ENCODE results near the gene MIPEP.
"Not testable (repeated sequence)": the region's sequence is repeated elsewhere in the genome, so short reads cannot be mapped to it uniquely, and the experiment has no call there.

MIPEP gene

DNA sequence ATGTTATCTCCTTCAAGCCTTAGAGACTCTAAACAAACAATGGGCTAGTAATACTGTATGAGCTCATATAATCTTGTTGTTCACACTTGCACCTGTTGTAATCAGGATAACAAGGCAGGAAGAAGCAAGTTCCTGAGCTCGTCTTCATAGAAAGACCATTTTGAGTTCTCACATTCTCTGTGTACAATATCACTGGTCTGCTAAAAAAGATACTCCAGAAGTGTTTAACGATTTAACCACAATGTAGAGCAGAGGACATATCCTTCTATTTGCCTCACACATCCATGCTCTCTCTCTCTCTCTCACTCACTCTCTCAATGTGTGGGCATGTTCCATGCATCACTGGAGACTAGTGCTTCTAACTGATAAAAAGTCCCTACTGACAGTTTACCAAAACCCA lies 122.9 kb downstream of the MIPEP start:
- H3K36me3 ChIP-seq (ENCODE audit: insufficient read depth, low read length), result no peaks in the 10 kb centered on the region
- H3K4me1 ChIP-seq (ENCODE audit: control insufficient read depth, insufficient read depth, low read length, unreplicated experiment), result no peaks in the 10 kb centered on the region
- H3K27me3 ChIP-seq (ENCODE audit: insufficient read depth, low read length), result no peaks in the 10 kb centered on the region
- H3K4me3 ChIP-seq (ENCODE audit: low read depth, low read length), result no peak overlapping the region
- no peak overlapping the region for H2AFZ ChIP-seq (ENCODE audit: low read length, unreplicated experiment)
- H3K27ac ChIP-seq (ENCODE audit: low read depth, low read length), result no peak overlapping the region
- H3K79me2 ChIP-seq (ENCODE audit: control insufficient read depth, insufficient read depth, low read length, unreplicated experiment), result no peaks in the 10 kb centered on the region

DNA sequence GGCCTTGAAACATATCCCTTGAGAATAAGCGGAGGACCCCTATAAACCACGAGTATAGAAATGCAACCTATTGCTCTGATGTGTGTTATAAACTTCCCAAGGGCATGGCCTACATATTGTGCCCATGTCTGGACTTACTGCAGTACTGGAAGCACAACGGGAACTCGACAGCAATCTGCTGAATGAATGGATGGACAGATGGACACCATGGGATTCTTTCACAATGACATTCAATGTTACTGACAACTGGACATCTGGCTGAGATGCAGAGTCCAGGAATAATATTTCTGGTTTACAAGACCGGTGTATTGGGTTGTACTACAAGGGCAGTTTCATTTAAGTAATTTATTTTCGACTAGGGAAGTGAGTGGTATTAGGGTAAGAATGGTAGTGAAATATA lies 123.7 kb downstream of the MIPEP start:
- Histone ChIP-seq H3K4me3 (ENCODE audit: low read depth, low read length) (no peak overlapping the region), H3K79me2 (ENCODE audit: control insufficient read depth, insufficient read depth, low read length, unreplicated experiment) (no peaks in the 10 kb centered on the region), H3K27ac (ENCODE audit: low read depth, low read length) (no peak overlapping the region), H3K36me3 (ENCODE audit: insufficient read depth, low read length) (no peaks in the 10 kb centered on the region), H2AFZ (ENCODE audit: low read length, unreplicated experiment) (no peak overlapping the region), H3K4me1 (ENCODE audit: control insufficient read depth, insufficient read depth, low read length, unreplicated experiment) (no peaks in the 10 kb centered on the region), H3K27me3 (ENCODE audit: insufficient read depth, low read length) (no peaks in the 10 kb centered on the region)

DNA sequence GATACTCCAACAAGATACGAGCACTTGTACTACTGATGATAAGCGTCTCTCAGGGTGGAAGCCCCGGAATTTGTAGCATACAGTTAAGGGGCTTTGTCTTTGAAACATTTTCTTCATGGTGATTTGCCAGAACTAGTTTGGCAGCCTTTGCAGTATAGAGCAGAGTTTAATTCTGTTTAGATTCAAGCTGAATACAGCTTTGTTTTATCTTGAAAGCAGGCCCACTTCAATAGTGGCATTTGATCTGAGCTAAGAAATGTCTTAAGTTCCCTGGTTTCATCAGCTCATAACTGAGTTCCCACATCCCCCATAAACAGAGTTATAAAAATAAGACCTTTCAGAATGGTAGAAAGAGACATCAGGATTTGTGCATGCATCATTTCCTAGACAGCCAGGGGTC lies 125.9 kb downstream of the MIPEP start:
- Histone ChIP-seq H3K27me3 (ENCODE audit: insufficient read depth, low read length) (no peaks in the 10 kb centered on the region), H3K4me3 (ENCODE audit: low read depth, low read length) (no peak overlapping the region), H3K36me3 (ENCODE audit: insufficient read depth, low read length) (no peaks in the 10 kb centered on the region), H3K27ac (ENCODE audit: low read depth, low read length) (no peak overlapping the region), H3K4me1 (ENCODE audit: control insufficient read depth, insufficient read depth, low read length, unreplicated experiment) (no peaks in the 10 kb centered on the region), H2AFZ (ENCODE audit: low read length, unreplicated experiment) (no peak overlapping the region), H3K79me2 (ENCODE audit: control insufficient read depth, insufficient read depth, low read length, unreplicated experiment) (no peaks in the 10 kb centered on the region)

DNA sequence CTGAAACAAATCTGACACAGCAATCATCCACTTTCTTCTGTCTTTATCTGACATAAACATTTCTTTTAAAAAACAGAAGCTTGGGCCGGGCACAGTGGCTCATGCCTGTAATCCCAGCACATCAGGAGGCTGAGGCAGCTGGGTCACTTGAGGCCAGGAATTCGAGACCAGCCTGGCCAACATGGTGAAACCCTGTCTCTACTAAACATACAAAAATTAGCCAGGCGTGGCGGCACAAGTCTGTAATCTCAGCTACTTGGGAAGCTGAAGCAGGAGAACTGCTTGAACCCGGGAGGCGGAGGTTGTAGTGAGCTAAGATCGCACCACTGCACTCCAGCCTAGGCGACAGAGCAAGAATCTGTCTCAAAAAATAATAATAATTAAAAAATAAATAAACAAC lies 127.4 kb downstream of the MIPEP start:
- H3K79me2 ChIP-seq (ENCODE audit: control insufficient read depth, insufficient read depth, low read length, unreplicated experiment); H3K36me3 ChIP-seq (ENCODE audit: insufficient read depth, low read length); H3K27ac ChIP-seq (ENCODE audit: low read depth, low read length); H2AFZ ChIP-seq (ENCODE audit: low read length, unreplicated experiment); H3K4me1 ChIP-seq (ENCODE audit: control insufficient read depth, insufficient read depth, low read length, unreplicated experiment); H3K27me3 ChIP-seq (ENCODE audit: insufficient read depth, low read length); H3K4me3 ChIP-seq (ENCODE audit: low read depth, low read length): not testable (repeated sequence)

DNA sequence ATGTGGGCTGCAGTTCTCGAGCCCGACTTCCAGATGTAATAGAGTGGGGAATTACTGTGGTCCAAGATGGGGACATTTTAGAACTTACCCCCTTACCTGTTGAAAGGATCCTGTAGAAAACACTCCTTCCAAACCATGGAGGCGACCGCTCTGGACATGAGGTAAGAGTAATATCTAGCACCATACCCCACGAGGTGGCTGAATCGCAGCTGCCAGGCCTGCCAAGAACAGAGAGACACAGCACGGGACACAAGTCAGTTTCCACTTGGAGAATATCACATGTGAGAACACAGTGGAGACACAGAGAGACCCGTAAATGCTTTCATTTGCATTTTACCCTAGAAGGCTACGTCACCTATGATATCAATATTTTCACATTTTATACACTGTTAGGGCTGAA lies 129.2 kb downstream of the MIPEP start:
- Histone ChIP-seq H2AFZ (ENCODE audit: low read length, unreplicated experiment) (no peak overlapping the region), H3K36me3 (ENCODE audit: insufficient read depth, low read length) (no peaks in the 10 kb centered on the region), H3K79me2 (ENCODE audit: control insufficient read depth, insufficient read depth, low read length, unreplicated experiment) (no peaks in the 10 kb centered on the region), H3K27me3 (ENCODE audit: insufficient read depth, low read length) (no peaks in the 10 kb centered on the region), H3K27ac (ENCODE audit: low read depth, low read length) (no peak overlapping the region), H3K4me3 (ENCODE audit: low read depth, low read length) (no peak overlapping the region), H3K4me1 (ENCODE audit: control insufficient read depth, insufficient read depth, low read length, unreplicated experiment) (peaks cover under 1% of the 10 kb centered on the region)

DNA sequence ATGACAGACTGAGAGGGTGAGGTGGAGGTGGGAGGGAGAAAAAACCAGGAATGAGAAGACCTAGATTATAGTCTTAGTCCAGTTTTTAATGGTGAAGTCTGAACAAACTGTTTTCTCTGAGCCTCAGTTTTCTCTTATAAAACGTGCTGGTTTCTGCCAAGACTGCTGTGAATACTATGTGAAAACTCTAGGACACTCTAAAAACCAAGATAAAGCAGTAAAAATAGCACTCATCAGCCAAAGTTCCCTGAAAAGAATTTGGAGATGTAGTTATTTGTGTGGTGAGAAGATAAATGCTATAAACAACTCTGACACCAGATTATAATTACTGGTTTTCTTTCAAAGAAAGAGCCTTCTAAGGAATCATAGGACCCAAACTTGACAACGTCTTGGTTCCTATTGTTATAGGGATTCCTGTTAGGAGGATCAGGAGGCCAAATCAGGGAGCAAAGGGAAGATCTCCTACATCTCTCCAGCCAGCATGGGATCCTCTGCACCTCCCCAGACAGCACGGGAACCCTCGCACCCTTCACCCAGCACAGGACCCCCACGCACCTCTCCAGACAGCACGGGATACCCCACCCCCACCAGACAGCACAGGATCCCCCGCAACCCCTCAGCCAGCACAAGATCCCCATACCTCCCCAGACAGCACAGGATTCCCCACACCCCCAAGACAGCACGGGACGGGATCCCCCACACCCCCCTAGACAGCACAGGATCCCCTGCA lies 130.2 kb downstream of the MIPEP start:
- H3K27me3 ChIP-seq (ENCODE audit: insufficient read depth, low read length), result no peaks in the 10 kb centered on the region
- no peaks in the 10 kb centered on the region for H3K36me3 ChIP-seq (ENCODE audit: insufficient read depth, low read length)
- no peak overlapping the region for H3K27ac ChIP-seq (ENCODE audit: low read depth, low read length)
- peaks cover 11% of the 10 kb centered on the region for H3K4me1 ChIP-seq (ENCODE audit: control insufficient read depth, insufficient read depth, low read length, unreplicated experiment)
- H2AFZ ChIP-seq (ENCODE audit: low read length, unreplicated experiment), result no peak overlapping the region
- no peak overlapping the region for H3K4me3 ChIP-seq (ENCODE audit: low read depth, low read length)
- H3K79me2 ChIP-seq (ENCODE audit: control insufficient read depth, insufficient read depth, low read length, unreplicated experiment), result no peaks in the 10 kb centered on the region

DNA sequence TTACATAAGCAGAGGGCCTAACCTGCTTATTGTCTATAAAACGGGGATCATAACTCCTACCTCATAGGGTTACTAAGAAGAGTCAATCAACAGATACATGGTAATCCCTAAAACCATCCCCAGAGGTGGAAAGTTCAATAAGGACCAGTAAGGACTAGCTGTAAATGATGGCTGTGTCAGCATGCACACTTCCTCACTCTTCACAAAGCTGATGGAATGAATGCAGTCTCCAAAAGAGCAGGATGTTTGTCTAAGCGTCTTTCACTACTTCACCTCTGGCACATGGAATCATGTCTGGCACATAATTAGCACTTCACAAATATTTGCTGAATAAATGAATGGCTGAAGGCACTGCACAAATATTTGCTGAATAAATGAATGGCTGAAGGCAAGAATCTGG lies 134.2 kb downstream of the MIPEP start:
- H3K27ac ChIP-seq (ENCODE audit: low read depth, low read length), result no peak overlapping the region
- H3K36me3 ChIP-seq (ENCODE audit: insufficient read depth, low read length), result no peaks in the 10 kb centered on the region
- H3K4me3 ChIP-seq (ENCODE audit: low read depth, low read length), result no peak overlapping the region
- peaks cover 47% of the 10 kb centered on the region for H3K4me1 ChIP-seq (ENCODE audit: control insufficient read depth, insufficient read depth, low read length, unreplicated experiment)
- H3K79me2 ChIP-seq (ENCODE audit: control insufficient read depth, insufficient read depth, low read length, unreplicated experiment), result no peaks in the 10 kb centered on the region
- H2AFZ ChIP-seq (ENCODE audit: low read length, unreplicated experiment), result no peak overlapping the region
- no peaks in the 10 kb centered on the region for H3K27me3 ChIP-seq (ENCODE audit: insufficient read depth, low read length)

DNA sequence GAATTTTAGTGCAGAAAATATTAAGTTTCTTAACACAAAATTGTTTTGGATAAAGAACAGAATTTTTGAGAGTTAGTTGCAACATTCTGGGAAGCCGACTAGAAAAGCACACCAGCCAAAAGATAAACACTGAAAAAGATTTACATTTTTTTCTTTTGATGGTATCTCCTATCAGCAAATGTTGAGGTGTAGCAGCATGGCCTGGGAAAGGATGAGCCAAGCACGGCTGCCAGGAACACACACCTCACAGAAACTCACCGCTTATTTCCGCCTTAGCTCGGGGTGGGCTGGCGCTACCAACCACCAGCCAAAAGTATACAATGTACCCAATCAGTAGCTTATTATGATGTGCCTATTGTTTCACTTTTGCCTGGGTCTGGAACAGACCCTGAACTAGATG lies 134.7 kb downstream of the MIPEP start:
- no peaks in the 10 kb centered on the region for H3K36me3 ChIP-seq (ENCODE audit: insufficient read depth, low read length)
- no peak overlapping the region for H2AFZ ChIP-seq (ENCODE audit: low read length, unreplicated experiment)
- H3K4me1 ChIP-seq (ENCODE audit: control insufficient read depth, insufficient read depth, low read length, unreplicated experiment), result peaks cover 50% of the 10 kb centered on the region
- H3K27me3 ChIP-seq (ENCODE audit: insufficient read depth, low read length), result no peaks in the 10 kb centered on the region
- H3K4me3 ChIP-seq (ENCODE audit: low read depth, low read length), result no peak overlapping the region
- no peak overlapping the region for H3K27ac ChIP-seq (ENCODE audit: low read depth, low read length)
- H3K79me2 ChIP-seq (ENCODE audit: control insufficient read depth, insufficient read depth, low read length, unreplicated experiment), result no peaks in the 10 kb centered on the region

DNA sequence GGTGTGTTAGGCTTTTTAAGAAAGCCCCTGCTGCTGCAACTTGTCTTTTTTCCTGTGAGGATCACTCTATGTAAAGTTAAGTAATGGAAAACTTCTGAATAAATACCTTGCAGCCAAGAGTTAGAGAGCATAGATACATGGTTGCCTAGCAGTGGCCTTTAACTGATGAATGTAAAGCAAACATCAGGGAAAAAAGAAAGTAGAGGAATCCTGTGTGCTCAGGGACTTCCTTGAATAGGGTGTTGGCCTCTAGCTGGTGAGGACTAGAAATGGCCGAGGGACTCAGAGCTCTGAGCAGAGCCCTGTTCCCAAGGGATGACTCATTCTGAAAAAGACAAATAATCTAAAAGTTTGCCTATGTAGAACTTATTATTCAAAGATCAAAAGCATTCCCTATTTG lies 135.7 kb downstream of the MIPEP start:
- H3K79me2 ChIP-seq (ENCODE audit: control insufficient read depth, insufficient read depth, low read length, unreplicated experiment), result no peaks in the 10 kb centered on the region
- H3K27ac ChIP-seq (ENCODE audit: low read depth, low read length), result peak overlapping the region; percentile 61
- peak overlapping the region; percentile 54 for H2AFZ ChIP-seq (ENCODE audit: low read length, unreplicated experiment)
- no peak overlapping the region for H3K4me3 ChIP-seq (ENCODE audit: low read depth, low read length)
- peaks cover 58% of the 10 kb centered on the region for H3K4me1 ChIP-seq (ENCODE audit: control insufficient read depth, insufficient read depth, low read length, unreplicated experiment)
- H3K27me3 ChIP-seq (ENCODE audit: insufficient read depth, low read length), result no peaks in the 10 kb centered on the region
- no peaks in the 10 kb centered on the region for H3K36me3 ChIP-seq (ENCODE audit: insufficient read depth, low read length)

DNA sequence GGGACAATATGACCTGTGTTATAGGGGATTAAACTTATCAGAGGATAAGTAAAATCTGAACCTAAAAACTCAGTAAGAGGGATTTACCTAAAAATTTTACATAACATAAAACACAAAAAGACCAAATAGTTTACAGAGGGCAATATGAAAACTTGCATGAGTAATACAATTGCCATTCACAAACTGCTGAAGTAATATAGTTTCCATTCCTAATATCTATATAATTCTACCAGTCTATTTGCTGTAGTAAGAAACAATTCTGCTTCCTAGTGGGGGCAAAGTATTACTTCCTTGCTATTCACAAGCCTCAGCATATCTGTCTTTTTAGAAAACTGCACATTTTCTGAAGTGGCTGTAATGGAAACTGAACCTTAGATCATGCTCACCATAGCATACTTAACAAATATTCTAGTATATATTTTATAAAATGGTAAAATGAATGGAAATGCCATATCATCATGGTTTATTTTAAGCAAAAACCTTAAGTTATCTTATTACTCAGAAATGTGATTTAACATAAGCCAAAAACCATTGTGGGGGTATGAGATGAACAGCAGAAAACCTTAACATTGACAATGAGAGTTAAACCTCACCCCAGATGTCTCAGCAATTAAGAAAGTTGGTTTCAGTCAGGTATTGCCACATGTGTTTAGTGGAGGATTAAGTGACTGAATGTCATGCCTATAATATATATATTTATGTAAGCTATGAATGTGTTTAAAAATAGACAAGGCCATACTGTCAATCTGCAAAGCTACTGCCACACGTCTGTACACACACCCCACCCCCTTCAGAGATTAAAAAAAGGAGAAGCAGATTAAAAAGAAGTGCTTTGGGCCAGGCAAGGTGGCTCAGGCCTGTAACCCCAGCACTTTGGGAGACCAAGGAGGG lies 136.8 kb downstream of the MIPEP start:
- Histone ChIP-seq H3K4me3 (ENCODE audit: low read depth, low read length) (no peak overlapping the region), H3K4me1 (ENCODE audit: control insufficient read depth, insufficient read depth, low read length, unreplicated experiment) (peaks cover 58% of the 10 kb centered on the region)

DNA sequence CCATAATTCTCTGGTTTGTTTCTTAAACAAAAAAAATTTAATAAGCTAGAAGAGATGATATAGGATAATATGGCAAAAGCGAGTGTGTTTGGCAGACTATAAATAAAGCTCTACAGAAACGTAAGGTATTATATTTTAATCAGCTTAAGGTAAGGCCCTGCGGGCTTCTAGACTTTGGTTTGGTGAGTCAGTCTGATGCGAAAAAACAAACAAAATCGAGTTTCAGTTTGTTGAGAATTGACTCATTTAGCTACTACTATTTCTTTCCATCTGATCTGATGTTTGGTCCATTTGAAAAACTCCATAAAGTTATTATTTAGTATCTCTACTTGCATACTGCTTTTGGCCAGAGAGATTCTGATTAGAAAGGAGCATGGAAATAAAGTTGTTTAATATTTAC lies 138.0 kb downstream of the MIPEP start:
- Histone ChIP-seq H3K4me3 (ENCODE audit: low read depth, low read length) (no peak overlapping the region), H2AFZ (ENCODE audit: low read length, unreplicated experiment) (no peak overlapping the region), H3K79me2 (ENCODE audit: control insufficient read depth, insufficient read depth, low read length, unreplicated experiment) (no peaks in the 10 kb centered on the region), H3K4me1 (ENCODE audit: control insufficient read depth, insufficient read depth, low read length, unreplicated experiment) (peaks cover 58% of the 10 kb centered on the region), H3K27me3 (ENCODE audit: insufficient read depth, low read length) (no peaks in the 10 kb centered on the region), H3K27ac (ENCODE audit: low read depth, low read length) (peak overlapping the region; percentile 85), H3K36me3 (ENCODE audit: insufficient read depth, low read length) (no peaks in the 10 kb centered on the region)

More for the DNA sequence above, 136.8 kb downstream of the MIPEP start:
- Histone ChIP-seq H3K27me3 (ENCODE audit: insufficient read depth, low read length) (no peaks in the 10 kb centered on the region), H3K36me3 (ENCODE audit: insufficient read depth, low read length) (no peaks in the 10 kb centered on the region), H2AFZ (ENCODE audit: low read length, unreplicated experiment) (no peak overlapping the region), H3K27ac (ENCODE audit: low read depth, low read length) (peak overlapping the region; percentile 85), H3K79me2 (ENCODE audit: control insufficient read depth, insufficient read depth, low read length, unreplicated experiment) (no peaks in the 10 kb centered on the region)
